ENCODE results near the gene MIEF1.

MIEF1 gene

GRCh38 chr22:39453765-39454378, 48.2 kb upstream of the MIEF1 start:
- ChIA-PET POLR2A (interaction anchor here (0.7 to 1.6 kb wide), 5 partner anchors 48 to 70 kb away, joined by 3 to 5 read pairs (median 3); partner anchors contain the start of genes ATF4, MIEF1 and TAB1), CTCF (interaction anchor here (0.7 kb wide), 1 partner anchor 319 kb away, joined by 3 read pairs; no protein-coding TSS in a partner anchor)
- H3K9me3 ChIP-seq (ENCODE audit: control insufficient read depth, insufficient read depth, low read depth, low read length): no peaks in the 10 kb centered on the region
- H3K4me1 ChIP-seq (ENCODE audit: control insufficient read depth, insufficient read depth, low read length): peaks cover 3% of the 10 kb centered on the region; the same call in 1 of the 2 replicates
- H3K27ac ChIP-seq (ENCODE audit: extremely low read depth, low read depth, low read length): no peak overlapping the region
- no peaks in the 10 kb centered on the region for H3K36me3 ChIP-seq (ENCODE audit: control insufficient read depth in 2 of 2, insufficient read depth in 1 of 2, low read length in 2 of 2)
- no peak overlapping the region for H3K4me3 ChIP-seq (ENCODE audit: low read depth, low read length)
- TF ChIP-seq ZNF16 (tag by site-specific recombination; IDR thresholded peaks at IDR 0.05; ENCODE audit: low read depth) (no peak), ZFHX2 (tag by site-specific recombination; conservative IDR thresholded peaks at IDR 0.05) (peak; percentile 85), ZIC2 (tag by site-specific recombination; IDR thresholded peaks at IDR 0.05) (0 out of 2 replicates have a peak, but pooled peaks have one; percentile 22), ZNF843 (tag by site-specific recombination; IDR thresholded peaks at IDR 0.05) (no peak), ZNF157 (tag by site-specific recombination; IDR thresholded peaks at IDR 0.05) (no peak), EGR2 (tag by site-specific recombination; IDR thresholded peaks at IDR 0.05; ENCODE audit: low read depth) (peak; percentile 74), ZNF629 (tag by site-specific recombination; IDR thresholded peaks at IDR 0.05) (no peak), ZBTB17 (tag by site-specific recombination; IDR thresholded peaks at IDR 0.05) (peak; percentile 71)

DNA sequence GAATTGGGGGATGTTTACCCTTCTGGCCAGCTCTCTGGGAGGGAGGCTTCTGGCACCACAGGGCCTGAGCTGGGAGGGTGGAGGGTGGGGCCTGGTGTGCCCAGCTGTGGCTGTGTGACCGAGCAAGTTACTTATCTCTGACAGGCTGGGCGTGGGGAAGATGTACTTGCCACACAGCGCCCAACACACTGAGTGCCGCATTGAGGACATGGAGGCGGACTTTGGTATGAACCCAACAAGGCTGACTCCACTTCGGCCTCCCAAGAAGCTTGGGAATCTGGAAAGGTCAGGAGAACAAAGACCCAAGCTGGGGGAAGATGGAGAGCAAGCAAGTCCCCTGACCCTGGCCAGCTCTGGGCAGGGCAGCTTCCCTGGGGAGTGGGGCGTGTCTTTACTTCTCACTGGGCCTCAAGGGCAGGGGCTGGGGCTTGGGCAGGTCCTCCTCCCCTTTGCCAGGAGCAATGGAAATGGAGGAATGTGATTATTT, 47.7 kb upstream of the MIEF1 start:
- Histone ChIP-seq H3K4me1 (ENCODE audit: control insufficient read depth, insufficient read depth, low read length) (peaks cover 3% of the 10 kb centered on the region; the same call in 1 of the 2 replicates), H3K9me3 (ENCODE audit: control insufficient read depth, insufficient read depth, low read depth, low read length) (no peaks in the 10 kb centered on the region), H3K27ac (ENCODE audit: extremely low read depth, low read depth, low read length) (no peak overlapping the region), H3K36me3 (ENCODE audit: control insufficient read depth in 2 of 2, insufficient read depth in 1 of 2, low read length in 2 of 2) (no peaks in the 10 kb centered on the region), H3K4me3 (ENCODE audit: low read depth, low read length) (no peak overlapping the region)
- CTCF ChIA-PET: no interaction called here
- POLR2A ChIA-PET: interaction anchor here (0.7 to 1.6 kb wide), 5 partner anchors 48 to 69 kb away, joined by 3 to 5 read pairs (median 3); partner anchors contain the start of genes ATF4, MIEF1 and TAB1
- TF ChIP-seq ZNF302 (tag by site-specific recombination; IDR thresholded peaks at IDR 0.05; ENCODE audit: low read depth) (no peak), KLF1 (tag by site-specific recombination; IDR thresholded peaks at IDR 0.05) (peak; percentile 92), ZIC2 (tag by site-specific recombination; IDR thresholded peaks at IDR 0.05) (0 out of 2 replicates have a peak, but pooled peaks have one; percentile 4), GLIS1 (tag by site-specific recombination; IDR thresholded peaks at IDR 0.05) (peak; percentile 32; the same call in 1 of the 2 replicates), PRDM1 (tag by site-specific recombination; IDR thresholded peaks at IDR 0.05) (no peak), ZNF555 (tag by site-specific recombination; conservative IDR thresholded peaks at IDR 0.05) (no peak), ZNF600 (tag by site-specific recombination; IDR thresholded peaks at IDR 0.05) (no peak)

GRCh38 chr22:39456522-39457197, 45.4 kb upstream of the MIEF1 start, which contains the start of gene MGAT3:
Gene MGAT3, plus strand, starts transcription at chr22:39457012. Its CDS starts 30,336 bp downstream, at chr22:39487348.
- ChIA-PET CTCF (no interaction called here), POLR2A (no interaction called here)
- Histone ChIP-seq H3K4me1 (ENCODE audit: control insufficient read depth, insufficient read depth, low read length) (peaks cover 3% of the 10 kb centered on the region; the same call in 1 of the 2 replicates), H3K9me3 (ENCODE audit: control insufficient read depth, insufficient read depth, low read depth, low read length) (no peaks in the 10 kb centered on the region), H3K27ac (ENCODE audit: extremely low read depth, low read depth, low read length) (peak within 1 kb of the TSS; percentile 56; the same call in 1 of the 2 replicates), H3K4me3 (ENCODE audit: low read depth, low read length) (peak within 1 kb of the TSS; percentile 38), H3K36me3 (ENCODE audit: control insufficient read depth in 2 of 2, insufficient read depth in 1 of 2, low read length in 2 of 2) (no peaks in the 10 kb centered on the region)
- TF ChIP-seq GLIS2 (tag by site-specific recombination; IDR thresholded peaks at IDR 0.05) (0 out of 2 replicates have a peak, but pooled peaks have one; percentile 29), ZNF354C (tag by site-specific recombination; IDR thresholded peaks at IDR 0.05; ENCODE audit: borderline replicate concordance, low read depth) (no peak), ZFHX2 (tag by site-specific recombination; conservative IDR thresholded peaks at IDR 0.05) (peak; percentile 41; the same call in 1 of the 2 replicates), TSHZ1 (tag by site-specific recombination; IDR thresholded peaks at IDR 0.05; ENCODE audit: borderline replicate concordance) (no peak), ZNF2 (tag by site-specific recombination; IDR thresholded peaks at IDR 0.05) (no peak), ZNF596 (tag by site-specific recombination; IDR thresholded peaks at IDR 0.05) (0 out of 2 replicates have a peak, but pooled peaks have one; percentile 21), ZNF600 (tag by site-specific recombination; IDR thresholded peaks at IDR 0.05) (peak; percentile 63)
- TF ChIP-seq, protein P1, sequence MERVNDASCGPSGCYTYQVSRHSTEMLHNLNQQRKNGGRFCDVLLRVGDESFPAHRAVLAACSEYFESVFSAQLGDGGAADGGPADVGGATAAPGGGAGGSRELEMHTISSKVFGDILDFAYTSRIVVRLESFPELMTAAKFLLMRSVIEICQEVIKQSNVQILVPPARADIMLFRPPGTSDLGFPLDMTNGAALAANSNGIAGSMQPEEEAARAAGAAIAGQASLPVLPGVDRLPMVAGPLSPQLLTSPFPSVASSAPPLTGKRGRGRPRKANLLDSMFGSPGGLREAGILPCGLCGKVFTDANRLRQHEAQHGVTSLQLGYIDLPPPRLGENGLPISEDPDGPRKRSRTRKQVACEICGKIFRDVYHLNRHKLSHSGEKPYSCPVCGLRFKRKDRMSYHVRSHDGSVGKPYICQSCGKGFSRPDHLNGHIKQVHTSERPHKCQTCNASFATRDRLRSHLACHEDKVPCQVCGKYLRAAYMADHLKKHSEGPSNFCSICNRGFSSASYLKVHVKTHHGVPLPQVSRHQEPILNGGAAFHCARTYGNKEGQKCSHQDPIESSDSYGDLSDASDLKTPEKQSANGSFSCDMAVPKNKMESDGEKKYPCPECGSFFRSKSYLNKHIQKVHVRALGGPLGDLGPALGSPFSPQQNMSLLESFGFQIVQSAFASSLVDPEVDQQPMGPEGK (tag by site-specific recombination; IDR thresholded peaks at IDR 0.05): peak; percentile 18; the same call in 1 of the 2 replicates
- TF ChIP-seq, protein P2, sequence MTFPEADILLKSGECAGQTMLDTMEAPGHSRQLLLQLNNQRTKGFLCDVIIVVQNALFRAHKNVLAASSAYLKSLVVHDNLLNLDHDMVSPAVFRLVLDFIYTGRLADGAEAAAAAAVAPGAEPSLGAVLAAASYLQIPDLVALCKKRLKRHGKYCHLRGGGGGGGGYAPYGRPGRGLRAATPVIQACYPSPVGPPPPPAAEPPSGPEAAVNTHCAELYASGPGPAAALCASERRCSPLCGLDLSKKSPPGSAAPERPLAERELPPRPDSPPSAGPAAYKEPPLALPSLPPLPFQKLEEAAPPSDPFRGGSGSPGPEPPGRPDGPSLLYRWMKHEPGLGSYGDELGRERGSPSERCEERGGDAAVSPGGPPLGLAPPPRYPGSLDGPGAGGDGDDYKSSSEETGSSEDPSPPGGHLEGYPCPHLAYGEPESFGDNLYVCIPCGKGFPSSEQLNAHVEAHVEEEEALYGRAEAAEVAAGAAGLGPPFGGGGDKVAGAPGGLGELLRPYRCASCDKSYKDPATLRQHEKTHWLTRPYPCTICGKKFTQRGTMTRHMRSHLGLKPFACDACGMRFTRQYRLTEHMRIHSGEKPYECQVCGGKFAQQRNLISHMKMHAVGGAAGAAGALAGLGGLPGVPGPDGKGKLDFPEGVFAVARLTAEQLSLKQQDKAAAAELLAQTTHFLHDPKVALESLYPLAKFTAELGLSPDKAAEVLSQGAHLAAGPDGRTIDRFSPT (tag by site-specific recombination; IDR thresholded peaks at IDR 0.05): 0 out of 2 replicates have a peak, but pooled peaks have one; percentile 39

Data from HEK293 (cell line).